Measurements from ENCODE around the gene HAGH.
A peak's percentile ranks its signal among the peaks of the same experiment; 100 is the strongest.

The HAGH gene

DNA sequence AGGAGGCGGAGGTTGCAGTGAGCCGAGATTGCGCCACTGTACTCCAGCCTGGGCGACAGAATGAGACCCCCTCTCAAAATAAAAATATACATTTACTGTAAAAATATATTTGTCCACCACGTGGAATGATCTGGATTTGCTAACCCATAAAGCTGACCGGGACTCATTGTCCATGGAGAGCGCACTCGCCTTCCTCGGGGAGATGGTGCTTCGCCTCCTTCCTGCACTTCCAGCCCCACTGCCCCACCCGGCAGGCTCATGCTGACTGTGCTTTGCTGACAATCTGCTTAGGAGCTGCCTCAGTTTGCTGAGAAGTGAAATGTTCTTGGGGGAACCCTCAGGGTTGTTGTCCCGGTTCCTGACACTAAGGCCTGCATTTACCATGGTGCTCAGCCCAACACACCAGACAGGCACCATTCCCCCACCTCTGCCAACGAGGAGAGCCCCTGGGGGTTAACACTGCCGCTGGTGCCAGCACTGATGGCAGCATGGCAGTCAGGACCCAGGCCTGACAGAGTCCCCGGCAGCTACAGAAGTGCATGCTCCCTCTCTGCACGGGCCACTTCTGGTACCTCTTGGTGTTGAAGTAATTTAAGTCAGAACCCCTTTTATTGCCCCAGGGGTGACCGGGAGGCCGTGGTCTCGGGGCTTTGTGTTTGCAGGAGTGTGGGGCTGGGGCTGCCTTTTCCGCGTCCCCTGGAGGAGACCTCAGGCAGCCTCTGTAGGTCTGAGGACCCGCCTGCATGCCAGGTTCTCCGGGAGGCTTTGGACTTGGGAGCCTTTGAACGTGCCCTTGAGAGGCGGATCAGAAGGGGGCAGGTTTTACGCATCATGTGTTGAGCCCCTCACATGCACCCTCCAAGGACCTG is 41.4 kb downstream of the HAGH start:
- ATAC-seq, result no peak
- TF ChIP-seq ZC3H10 (CRISPR knock-in tag; IDR thresholded peaks at IDR 0.05), result no peak
- TF ChIP-seq BACH2 (CRISPR knock-in tag; IDR thresholded peaks at IDR 0.05; ENCODE audit: borderline replicate concordance), result no peak
- no peak for TF ChIP-seq ZNF565 (CRISPR knock-in tag; conservative IDR thresholded peaks at IDR 0.05; ENCODE audit: low read depth)
- no peak for TF ChIP-seq ZFP30 (CRISPR knock-in tag; IDR thresholded peaks at IDR 0.05)
- no peak for TF ChIP-seq ESRRG (CRISPR knock-in tag; IDR thresholded peaks at IDR 0.05)
- TF ChIP-seq ZNF8 (CRISPR knock-in tag; IDR thresholded peaks at IDR 0.05), result no peak
- no peak for TF ChIP-seq RARB (CRISPR knock-in tag; IDR thresholded peaks at IDR 0.05)
- no peak for TF ChIP-seq TOX (CRISPR knock-in tag; IDR thresholded peaks at IDR 0.05; ENCODE audit: borderline replicate concordance)
- no peak for TF ChIP-seq ZNF70 (CRISPR knock-in tag; IDR thresholded peaks at IDR 0.05)
- TF ChIP-seq ZFP3 (CRISPR knock-in tag; IDR thresholded peaks at IDR 0.05), result no peak
- no peak for TF ChIP-seq CSDC2 (CRISPR knock-in tag; IDR thresholded peaks at IDR 0.05)

DNA sequence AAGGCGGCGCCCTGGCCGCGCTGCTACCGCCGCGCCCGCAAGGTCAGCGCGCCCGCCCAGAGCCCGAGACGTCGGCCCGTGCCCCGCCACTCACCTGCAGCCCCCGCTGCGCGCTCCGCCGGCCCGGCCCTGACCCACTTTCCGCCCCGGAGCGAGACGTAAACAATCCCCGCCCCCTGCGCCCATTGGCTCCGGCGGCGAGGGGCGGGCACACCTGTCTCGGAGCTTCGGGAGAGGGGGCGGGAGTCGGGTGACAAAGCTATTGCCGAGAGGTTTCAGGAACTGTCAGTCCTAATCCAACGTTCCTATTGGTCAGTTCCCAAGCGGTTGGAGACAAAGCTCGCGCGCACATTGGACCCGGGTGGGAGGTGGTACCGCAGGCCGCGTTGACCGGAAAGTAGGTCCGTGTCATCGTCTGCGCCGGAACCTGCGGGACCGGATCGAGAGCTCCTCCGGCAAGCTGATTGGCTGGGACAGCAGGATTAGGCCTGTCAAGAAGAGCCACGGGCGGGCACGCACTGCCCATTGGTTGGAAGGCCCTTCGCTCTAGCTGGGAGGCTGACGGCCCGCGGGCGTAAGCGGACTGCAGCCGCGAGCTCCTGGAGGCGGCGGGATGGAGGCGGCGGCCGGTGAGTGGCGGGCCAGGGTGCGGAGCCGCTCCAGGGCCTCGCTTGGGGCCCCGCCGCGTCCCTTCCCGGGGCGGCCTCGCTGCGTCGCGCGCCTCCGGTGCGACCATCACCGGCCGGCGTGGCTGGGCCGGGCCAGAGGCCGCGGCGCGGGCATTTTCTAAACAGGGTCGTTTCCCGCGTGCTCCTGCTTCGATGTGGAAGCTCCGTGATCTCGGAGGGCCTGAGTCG is 44.0 kb downstream of the HAGH start, which contains the start of the genes NUBP2 and SPSB3:
Gene NUBP2, plus strand, starts transcription at position 553 of the 857 bp plus-strand sequence. Its CDS starts 61 bp downstream, at position 614.
Gene SPSB3, minus strand, starts transcription at position 164 of the 857 bp plus-strand sequence. CDS start 1,088 bp downstream, outside the sequence.
- TF ChIP-seq, protein P1, sequence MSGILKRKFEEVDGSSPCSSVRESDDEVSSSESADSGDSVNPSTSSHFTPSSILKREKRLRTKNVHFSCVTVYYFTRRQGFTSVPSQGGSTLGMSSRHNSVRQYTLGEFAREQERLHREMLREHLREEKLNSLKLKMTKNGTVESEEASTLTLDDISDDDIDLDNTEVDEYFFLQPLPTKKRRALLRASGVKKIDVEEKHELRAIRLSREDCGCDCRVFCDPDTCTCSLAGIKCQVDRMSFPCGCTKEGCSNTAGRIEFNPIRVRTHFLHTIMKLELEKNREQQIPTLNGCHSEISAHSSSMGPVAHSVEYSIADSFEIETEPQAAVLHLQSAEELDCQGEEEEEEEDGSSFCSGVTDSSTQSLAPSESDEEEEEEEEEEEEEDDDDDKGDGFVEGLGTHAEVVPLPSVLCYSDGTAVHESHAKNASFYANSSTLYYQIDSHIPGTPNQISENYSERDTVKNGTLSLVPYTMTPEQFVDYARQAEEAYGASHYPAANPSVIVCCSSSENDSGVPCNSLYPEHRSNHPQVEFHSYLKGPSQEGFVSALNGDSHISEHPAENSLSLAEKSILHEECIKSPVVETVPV (CRISPR knock-in tag; IDR thresholded peaks at IDR 0.05), result no peak
- peak; percentile 93 for ATAC-seq

GRCh38 chr16:1781758-1782407 is 44.7 kb downstream of the HAGH start:
- TF ChIP-seq, protein P2, sequence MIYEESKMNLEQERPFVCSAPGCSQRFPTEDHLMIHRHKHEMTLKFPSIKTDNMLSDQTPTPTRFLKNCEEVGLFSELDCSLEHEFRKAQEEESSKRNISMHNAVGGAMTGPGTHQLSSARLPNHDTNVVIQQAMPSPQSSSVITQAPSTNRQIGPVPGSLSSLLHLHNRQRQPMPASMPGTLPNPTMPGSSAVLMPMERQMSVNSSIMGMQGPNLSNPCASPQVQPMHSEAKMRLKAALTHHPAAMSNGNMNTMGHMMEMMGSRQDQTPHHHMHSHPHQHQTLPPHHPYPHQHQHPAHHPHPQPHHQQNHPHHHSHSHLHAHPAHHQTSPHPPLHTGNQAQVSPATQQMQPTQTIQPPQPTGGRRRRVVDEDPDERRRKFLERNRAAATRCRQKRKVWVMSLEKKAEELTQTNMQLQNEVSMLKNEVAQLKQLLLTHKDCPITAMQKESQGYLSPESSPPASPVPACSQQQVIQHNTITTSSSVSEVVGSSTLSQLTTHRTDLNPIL (CRISPR knock-in tag; IDR thresholded peaks at IDR 0.05; ENCODE audit: low read depth), result no peak
- TF ChIP-seq PPARA (CRISPR knock-in tag; IDR thresholded peaks at IDR 0.05; ENCODE audit: borderline replicate concordance) (no peak), ZNF565 (CRISPR knock-in tag; conservative IDR thresholded peaks at IDR 0.05; ENCODE audit: low read depth) (no peak), ZNF8 (CRISPR knock-in tag; IDR thresholded peaks at IDR 0.05) (no peak), TSHZ2 (CRISPR knock-in tag; IDR thresholded peaks at IDR 0.05) (no peak), ZFP30 (CRISPR knock-in tag; IDR thresholded peaks at IDR 0.05) (no peak), ZNF70 (CRISPR knock-in tag; IDR thresholded peaks at IDR 0.05) (no peak), GLIS3 (CRISPR knock-in tag; IDR thresholded peaks at IDR 0.05) (no peak), BACH2 (CRISPR knock-in tag; IDR thresholded peaks at IDR 0.05; ENCODE audit: borderline replicate concordance) (no peak), ZC3H10 (CRISPR knock-in tag; IDR thresholded peaks at IDR 0.05) (no peak), ISL1 (CRISPR knock-in tag; IDR thresholded peaks at IDR 0.05) (no peak), ARNTL (CRISPR knock-in tag; IDR thresholded peaks at IDR 0.05; ENCODE audit: borderline replicate concordance, low read depth) (no peak), RARB (CRISPR knock-in tag; IDR thresholded peaks at IDR 0.05) (no peak)
- TF ChIP-seq, protein P1 (CRISPR knock-in tag; IDR thresholded peaks at IDR 0.05), result no peak
- TF ChIP-seq, protein P3, sequence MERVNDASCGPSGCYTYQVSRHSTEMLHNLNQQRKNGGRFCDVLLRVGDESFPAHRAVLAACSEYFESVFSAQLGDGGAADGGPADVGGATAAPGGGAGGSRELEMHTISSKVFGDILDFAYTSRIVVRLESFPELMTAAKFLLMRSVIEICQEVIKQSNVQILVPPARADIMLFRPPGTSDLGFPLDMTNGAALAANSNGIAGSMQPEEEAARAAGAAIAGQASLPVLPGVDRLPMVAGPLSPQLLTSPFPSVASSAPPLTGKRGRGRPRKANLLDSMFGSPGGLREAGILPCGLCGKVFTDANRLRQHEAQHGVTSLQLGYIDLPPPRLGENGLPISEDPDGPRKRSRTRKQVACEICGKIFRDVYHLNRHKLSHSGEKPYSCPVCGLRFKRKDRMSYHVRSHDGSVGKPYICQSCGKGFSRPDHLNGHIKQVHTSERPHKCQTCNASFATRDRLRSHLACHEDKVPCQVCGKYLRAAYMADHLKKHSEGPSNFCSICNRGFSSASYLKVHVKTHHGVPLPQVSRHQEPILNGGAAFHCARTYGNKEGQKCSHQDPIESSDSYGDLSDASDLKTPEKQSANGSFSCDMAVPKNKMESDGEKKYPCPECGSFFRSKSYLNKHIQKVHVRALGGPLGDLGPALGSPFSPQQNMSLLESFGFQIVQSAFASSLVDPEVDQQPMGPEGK (CRISPR knock-in tag; IDR thresholded peaks at IDR 0.05; ENCODE audit: borderline replicate concordance), result no peak
- TF ChIP-seq, protein P4, sequence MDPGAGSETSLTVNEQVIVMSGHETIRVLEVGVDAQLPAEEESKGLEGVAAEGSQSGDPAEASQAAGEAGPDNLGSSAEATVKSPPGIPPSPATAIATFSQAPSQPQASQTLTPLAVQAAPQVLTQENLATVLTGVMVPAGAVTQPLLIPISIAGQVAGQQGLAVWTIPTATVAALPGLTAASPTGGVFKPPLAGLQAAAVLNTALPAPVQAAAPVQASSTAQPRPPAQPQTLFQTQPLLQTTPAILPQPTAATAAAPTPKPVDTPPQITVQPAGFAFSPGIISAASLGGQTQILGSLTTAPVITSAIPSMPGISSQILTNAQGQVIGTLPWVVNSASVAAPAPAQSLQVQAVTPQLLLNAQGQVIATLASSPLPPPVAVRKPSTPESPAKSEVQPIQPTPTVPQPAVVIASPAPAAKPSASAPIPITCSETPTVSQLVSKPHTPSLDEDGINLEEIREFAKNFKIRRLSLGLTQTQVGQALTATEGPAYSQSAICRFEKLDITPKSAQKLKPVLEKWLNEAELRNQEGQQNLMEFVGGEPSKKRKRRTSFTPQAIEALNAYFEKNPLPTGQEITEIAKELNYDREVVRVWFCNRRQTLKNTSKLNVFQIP (CRISPR knock-in tag; IDR thresholded peaks at IDR 0.05; ENCODE audit: borderline replicate concordance, low read depth), result no peak
- no peak; the same call in 2 of the 3 replicates for ATAC-seq
